Activated naive CD8-positive, alpha-beta T cell treated with anti-CD3 and anti-CD28 coated beads for 36 hours (primary cell): ENCODE data around the gene PATL2. TPM values are rescaled to one million over a fixed set of nuclear protein-coding genes. Genes with fewer than 3 reads are reported as not detected.
"Not testable (repeated sequence)": the region's sequence is repeated elsewhere in the genome, so short reads cannot be mapped to it uniquely, and the experiment has no call there.

Source experiments
- DNase-seq: peaks from one replicate; pipeline ENCODE4 v3.0.0; 2021
- H3K27ac Mint-ChIP-seq: one replicate; pipeline ENCODE4 v1.8.0; 2022; ENCODE audit warnings: mild to moderate bottlenecking, moderate library complexity, mixed read lengths
- H3K27me3 Mint-ChIP-seq: one replicate; pipeline ENCODE4 v1.8.0; 2022; ENCODE audit warnings: mild to moderate bottlenecking, mixed read lengths
- H3K36me3 Mint-ChIP-seq: one replicate; pipeline ENCODE4 v1.8.0; 2021; ENCODE audit warnings: mild to moderate bottlenecking, mixed read lengths
- H3K4me1 Mint-ChIP-seq: one replicate; pipeline ENCODE4 v1.8.0; 2021; ENCODE audit warnings: mixed read lengths
- H3K4me3 Mint-ChIP-seq: one replicate; pipeline ENCODE4 v1.8.0; 2022; ENCODE audit warnings: mild to moderate bottlenecking, moderate library complexity, mixed read lengths
- H3K9me3 Mint-ChIP-seq: one replicate; pipeline ENCODE4 v1.8.0; 2022; ENCODE audit warnings: mixed read lengths
- total RNA-seq, 2 experiments: library from RNA; stranded (reverse); gene quantifications; one replicate each; pipeline ENCODE4 v1.2.3, GENCODE V29; 2021

Gene PATL2
- total RNA-seq, 2 experiments from 2014 or later, result 7.0 to 8.6 TPM

GRCh38 chr15:44657378-44657777 lies 53.7 kb downstream of the PATL2 start:
- no peak overlapping the region for H3K4me3 Mint-ChIP-seq
- no peak overlapping the region for H3K27ac Mint-ChIP-seq
- H3K36me3 Mint-ChIP-seq, result peaks cover 37% of the 10 kb centered on the region
- DNase-seq, result no peak
- H3K27me3 Mint-ChIP-seq, result no peaks in the 10 kb centered on the region
- H3K9me3 Mint-ChIP-seq, result no peaks in the 10 kb centered on the region
- peaks cover 36% of the 10 kb centered on the region for H3K4me1 Mint-ChIP-seq

GRCh38 chr15:44656913-44657312 lies 54.2 kb downstream of the PATL2 start:
- no peak overlapping the region for H3K27ac Mint-ChIP-seq
- no peaks in the 10 kb centered on the region for H3K9me3 Mint-ChIP-seq
- peaks cover 37% of the 10 kb centered on the region for H3K36me3 Mint-ChIP-seq
- no peaks in the 10 kb centered on the region for H3K27me3 Mint-ChIP-seq
- no peak overlapping the region for H3K4me3 Mint-ChIP-seq
- peaks cover 36% of the 10 kb centered on the region for H3K4me1 Mint-ChIP-seq
- no peak for DNase-seq

DNA sequence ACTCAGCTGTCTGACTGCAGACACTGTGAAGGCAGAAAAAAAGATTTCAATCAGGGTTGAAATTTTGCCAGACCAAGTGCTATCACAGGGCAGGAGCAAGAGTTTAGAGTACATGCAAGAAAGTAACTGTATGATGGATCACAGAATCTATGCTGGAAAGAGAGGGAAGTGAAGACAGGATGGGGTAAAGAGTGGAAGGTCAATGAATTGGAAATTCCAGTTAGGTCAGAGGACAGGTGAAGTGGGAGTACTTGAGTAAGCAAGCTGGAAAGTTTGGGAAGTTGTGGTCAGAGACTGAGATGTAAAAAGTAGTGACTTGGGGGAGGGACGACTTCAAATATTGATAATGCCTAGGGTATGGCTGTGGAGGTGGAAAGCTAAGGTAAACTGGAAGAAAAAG lies 54.8 kb downstream of the PATL2 start:
- H3K36me3 Mint-ChIP-seq, result peaks cover 36% of the 10 kb centered on the region
- peaks cover 33% of the 10 kb centered on the region for H3K4me1 Mint-ChIP-seq
- no peaks in the 10 kb centered on the region for H3K9me3 Mint-ChIP-seq
- H3K27ac Mint-ChIP-seq, result peak overlapping the region; percentile 15
- H3K27me3 Mint-ChIP-seq, result no peaks in the 10 kb centered on the region
- H3K4me3 Mint-ChIP-seq, result peak overlapping the region; percentile 0
- DNase-seq, result no peak

- Mint-ChIP-seq H3K4me3 (no peak overlapping the region), H3K9me3 (no peaks in the 10 kb centered on the region), H3K4me1 (peaks cover 28% of the 10 kb centered on the region), H3K27me3 (no peaks in the 10 kb centered on the region), H3K27ac (no peak overlapping the region), H3K36me3 (peaks cover 35% of the 10 kb centered on the region)
- DNase-seq, result no peak
These were observed 56.3 kb downstream of the PATL2 start for GRCh38 chr15:44654858-44655257.

GRCh38 chr15:44647637-44648036 lies 63.5 kb downstream of the PATL2 start:
- H3K4me3 Mint-ChIP-seq, result no peak overlapping the region
- H3K27me3 Mint-ChIP-seq, result no peaks in the 10 kb centered on the region
- H3K9me3 Mint-ChIP-seq, result peaks cover 13% of the 10 kb centered on the region
- H3K27ac Mint-ChIP-seq, result no peak overlapping the region
- no peak for DNase-seq
- H3K36me3 Mint-ChIP-seq, result peaks cover 48% of the 10 kb centered on the region
- peaks cover 38% of the 10 kb centered on the region for H3K4me1 Mint-ChIP-seq

- Mint-ChIP-seq H3K27ac (no peak overlapping the region), H3K4me1 (peaks cover 38% of the 10 kb centered on the region), H3K4me3 (no peak overlapping the region), H3K27me3 (no peaks in the 10 kb centered on the region), H3K9me3 (peaks cover 13% of the 10 kb centered on the region), H3K36me3 (peaks cover 49% of the 10 kb centered on the region)
- DNase-seq, result no peak
These were observed 64.1 kb downstream of the PATL2 start for GRCh38 chr15:44647036-44647435.

DNA sequence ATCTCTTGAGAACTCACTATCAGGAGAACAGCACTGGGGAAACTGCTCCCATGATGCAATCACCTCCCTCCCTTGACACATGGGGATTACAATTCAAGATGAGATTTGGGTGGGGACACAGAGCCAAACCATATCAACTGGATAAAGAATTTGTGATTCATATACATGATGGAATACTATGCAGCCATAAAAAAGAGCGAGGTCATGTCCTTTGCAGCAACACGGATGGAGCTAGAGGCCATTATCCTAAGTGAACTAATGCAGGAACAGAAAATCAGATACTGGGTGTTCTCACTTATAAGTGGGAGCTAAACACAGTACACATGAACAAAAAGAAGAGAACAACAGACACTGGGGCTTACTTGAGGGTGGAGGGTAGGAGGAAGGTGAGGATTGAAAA lies 64.7 kb downstream of the PATL2 start:
- Mint-ChIP-seq H3K36me3 (peaks cover 53% of the 10 kb centered on the region), H3K4me1 (peaks cover 42% of the 10 kb centered on the region), H3K9me3 (peaks cover 13% of the 10 kb centered on the region), H3K27me3 (no peaks in the 10 kb centered on the region), H3K27ac (peak overlapping the region; percentile 21), H3K4me3 (no peak overlapping the region)
- DNase-seq, result no peak

- H3K4me3 Mint-ChIP-seq, result no peak overlapping the region
- H3K36me3 Mint-ChIP-seq, result peaks cover 49% of the 10 kb centered on the region
- no peak for DNase-seq
- H3K27ac Mint-ChIP-seq, result no peak overlapping the region
- peaks cover 29% of the 10 kb centered on the region for H3K4me1 Mint-ChIP-seq
- H3K27me3 Mint-ChIP-seq, result no peaks in the 10 kb centered on the region
- H3K9me3 Mint-ChIP-seq, result peaks cover 13% of the 10 kb centered on the region
These were observed 69.5 kb downstream of the PATL2 start for GRCh38 chr15:44641651-44642050.

- H3K36me3 Mint-ChIP-seq, result peaks cover 41% of the 10 kb centered on the region
These were observed 74.1 kb downstream of the PATL2 start for GRCh38 chr15:44636976-44637375.

DNA sequence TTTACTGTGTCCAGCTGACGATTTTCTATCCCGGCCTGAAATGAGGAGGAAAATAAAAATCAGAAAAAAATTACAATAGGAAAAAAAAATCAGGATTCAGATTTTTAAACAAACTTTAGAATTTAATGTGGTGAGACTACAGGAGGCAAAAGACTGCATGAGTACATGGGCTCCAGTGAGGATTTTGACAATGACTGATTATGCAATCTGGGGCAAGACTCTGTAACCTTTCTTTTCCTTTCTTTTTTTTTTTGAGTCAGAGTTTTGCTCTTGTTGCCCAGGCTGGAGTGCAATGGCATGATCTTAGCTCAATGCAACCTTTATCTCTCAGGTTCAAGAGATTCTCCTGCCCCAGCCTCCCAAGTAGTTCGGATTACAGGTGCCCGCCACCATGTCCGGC lies 77.5 kb downstream of the PATL2 start:
- peak overlapping the region; percentile 68 for H3K4me3 Mint-ChIP-seq
- peak; percentile 6 for DNase-seq
- H3K9me3 Mint-ChIP-seq, result peaks cover 2% of the 10 kb centered on the region
- peaks cover 44% of the 10 kb centered on the region for H3K36me3 Mint-ChIP-seq
- H3K27ac Mint-ChIP-seq, result peak overlapping the region; percentile 89
- H3K27me3 Mint-ChIP-seq, result no peaks in the 10 kb centered on the region
- H3K4me1 Mint-ChIP-seq, result peaks cover 22% of the 10 kb centered on the region

More at GRCh38 chr15:44636976-44637375, 74.1 kb downstream of the PATL2 start:
- H3K4me1 Mint-ChIP-seq, result peaks cover 19% of the 10 kb centered on the region
- no peak for DNase-seq
- no peaks in the 10 kb centered on the region for H3K27me3 Mint-ChIP-seq
- H3K4me3 Mint-ChIP-seq, result no peak overlapping the region
- peaks cover 2% of the 10 kb centered on the region for H3K9me3 Mint-ChIP-seq
- no peak overlapping the region for H3K27ac Mint-ChIP-seq

GRCh38 chr15:44625286-44625685 lies 85.8 kb downstream of the PATL2 start:
- peaks cover 14% of the 10 kb centered on the region for H3K4me1 Mint-ChIP-seq
- not testable (repeated sequence) for H3K27ac Mint-ChIP-seq, H3K27me3 Mint-ChIP-seq, H3K4me3 Mint-ChIP-seq, H3K9me3 Mint-ChIP-seq, DNase-seq
- H3K36me3 Mint-ChIP-seq, result peaks cover 26% of the 10 kb centered on the region

DNA sequence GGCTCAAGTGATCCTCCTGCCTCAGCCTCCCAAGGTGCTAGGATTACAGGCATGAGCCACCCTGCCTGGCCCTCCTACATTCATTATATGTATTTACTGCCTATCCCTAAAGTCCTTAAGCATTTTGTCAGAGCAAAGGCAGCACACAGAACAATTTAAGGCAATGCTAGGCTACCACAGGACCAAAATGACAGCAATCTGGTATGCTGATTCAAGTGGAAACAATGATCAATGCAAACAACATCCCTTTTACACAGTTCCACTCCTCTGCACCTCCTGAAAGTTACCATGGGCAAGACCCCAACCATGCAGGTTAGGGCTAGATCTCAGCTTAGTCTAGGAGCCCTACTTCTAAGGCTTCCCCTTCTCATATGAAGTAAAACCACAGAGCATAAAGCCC lies 87.9 kb downstream of the PATL2 start:
- H3K4me1 Mint-ChIP-seq, result peaks cover 14% of the 10 kb centered on the region
- no peak overlapping the region for H3K4me3 Mint-ChIP-seq
- H3K27me3 Mint-ChIP-seq, result no peaks in the 10 kb centered on the region
- H3K36me3 Mint-ChIP-seq, result peaks cover 28% of the 10 kb centered on the region
- no peak for DNase-seq
- no peak overlapping the region for H3K27ac Mint-ChIP-seq
- H3K9me3 Mint-ChIP-seq, result no peaks in the 10 kb centered on the region

- peaks cover 27% of the 10 kb centered on the region for H3K36me3 Mint-ChIP-seq
These were observed 91.0 kb downstream of the PATL2 start for GRCh38 chr15:44620081-44620480.

GRCh38 chr15:44616974-44617373 lies 94.1 kb downstream of the PATL2 start:
- Mint-ChIP-seq H3K27ac (no peak overlapping the region), H3K9me3 (no peaks in the 10 kb centered on the region), H3K4me3 (no peak overlapping the region), H3K36me3 (peaks cover 41% of the 10 kb centered on the region), H3K27me3 (no peaks in the 10 kb centered on the region), H3K4me1 (no peaks in the 10 kb centered on the region)
- no peak for DNase-seq

More at GRCh38 chr15:44620081-44620480, 91.0 kb downstream of the PATL2 start:
- H3K9me3 Mint-ChIP-seq, result no peaks in the 10 kb centered on the region
- no peaks in the 10 kb centered on the region for H3K27me3 Mint-ChIP-seq
- H3K27ac Mint-ChIP-seq, result no peak overlapping the region
- H3K4me3 Mint-ChIP-seq, result no peak overlapping the region
- no peak for DNase-seq
- H3K4me1 Mint-ChIP-seq, result peaks cover 10% of the 10 kb centered on the region
